ENCODE data around the gene PIM3.

The PIM3 gene

DNA sequence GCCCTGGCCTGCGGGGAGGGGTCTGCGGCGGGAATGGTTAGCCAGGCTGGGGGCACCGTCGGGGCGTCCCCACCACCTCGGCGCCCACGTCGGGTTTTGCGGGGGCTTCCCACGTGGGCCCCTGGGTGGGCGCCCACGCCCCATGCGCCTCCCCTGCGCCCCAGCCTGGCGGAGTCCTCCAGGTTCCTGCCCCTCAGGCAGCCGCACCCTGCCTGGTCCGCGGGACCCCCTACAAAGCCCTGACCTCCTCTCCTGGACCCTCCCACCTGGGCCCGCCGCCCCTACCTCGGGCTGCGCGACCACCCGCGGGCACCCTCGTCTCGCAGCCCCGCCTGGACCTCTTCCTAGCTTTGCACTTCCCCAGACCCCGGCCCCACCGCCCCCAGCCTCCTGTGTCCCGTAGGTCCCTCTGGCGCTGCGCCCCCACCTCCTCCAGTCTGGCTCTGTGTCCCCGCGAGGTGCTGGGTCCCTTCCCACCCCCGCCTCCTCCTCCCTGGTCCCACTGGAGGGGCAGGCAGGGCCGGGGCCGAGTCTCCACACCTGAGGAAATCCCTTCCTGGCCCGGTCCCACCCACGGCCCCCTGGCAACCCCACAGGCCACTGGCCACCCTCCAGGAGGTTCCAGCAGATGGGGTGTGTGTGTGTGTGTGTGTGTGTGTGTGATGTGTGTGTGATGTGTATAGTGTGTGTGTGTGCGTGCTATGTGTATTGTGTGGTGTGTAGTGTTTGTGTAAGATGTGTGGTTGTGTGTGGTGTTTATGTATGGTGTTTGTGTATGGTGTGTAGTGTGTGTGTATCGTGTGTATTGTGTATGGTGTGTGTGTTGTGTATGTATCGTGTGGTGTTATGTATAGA is 11.8 kb downstream of the PIM3 start:
- DNase-seq (ENCODE audit: low read depth): no peak
- TF ChIP-seq, protein P1, sequence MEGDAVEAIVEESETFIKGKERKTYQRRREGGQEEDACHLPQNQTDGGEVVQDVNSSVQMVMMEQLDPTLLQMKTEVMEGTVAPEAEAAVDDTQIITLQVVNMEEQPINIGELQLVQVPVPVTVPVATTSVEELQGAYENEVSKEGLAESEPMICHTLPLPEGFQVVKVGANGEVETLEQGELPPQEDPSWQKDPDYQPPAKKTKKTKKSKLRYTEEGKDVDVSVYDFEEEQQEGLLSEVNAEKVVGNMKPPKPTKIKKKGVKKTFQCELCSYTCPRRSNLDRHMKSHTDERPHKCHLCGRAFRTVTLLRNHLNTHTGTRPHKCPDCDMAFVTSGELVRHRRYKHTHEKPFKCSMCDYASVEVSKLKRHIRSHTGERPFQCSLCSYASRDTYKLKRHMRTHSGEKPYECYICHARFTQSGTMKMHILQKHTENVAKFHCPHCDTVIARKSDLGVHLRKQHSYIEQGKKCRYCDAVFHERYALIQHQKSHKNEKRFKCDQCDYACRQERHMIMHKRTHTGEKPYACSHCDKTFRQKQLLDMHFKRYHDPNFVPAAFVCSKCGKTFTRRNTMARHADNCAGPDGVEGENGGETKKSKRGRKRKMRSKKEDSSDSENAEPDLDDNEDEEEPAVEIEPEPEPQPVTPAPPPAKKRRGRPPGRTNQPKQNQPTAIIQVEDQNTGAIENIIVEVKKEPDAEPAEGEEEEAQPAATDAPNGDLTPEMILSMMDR (conservative IDR thresholded peaks at IDR 0.05; ENCODE audit: low read length): no peak
- no peak overlapping the region for H3K4me3 ChIP-seq (ENCODE audit: low read length)

DNA sequence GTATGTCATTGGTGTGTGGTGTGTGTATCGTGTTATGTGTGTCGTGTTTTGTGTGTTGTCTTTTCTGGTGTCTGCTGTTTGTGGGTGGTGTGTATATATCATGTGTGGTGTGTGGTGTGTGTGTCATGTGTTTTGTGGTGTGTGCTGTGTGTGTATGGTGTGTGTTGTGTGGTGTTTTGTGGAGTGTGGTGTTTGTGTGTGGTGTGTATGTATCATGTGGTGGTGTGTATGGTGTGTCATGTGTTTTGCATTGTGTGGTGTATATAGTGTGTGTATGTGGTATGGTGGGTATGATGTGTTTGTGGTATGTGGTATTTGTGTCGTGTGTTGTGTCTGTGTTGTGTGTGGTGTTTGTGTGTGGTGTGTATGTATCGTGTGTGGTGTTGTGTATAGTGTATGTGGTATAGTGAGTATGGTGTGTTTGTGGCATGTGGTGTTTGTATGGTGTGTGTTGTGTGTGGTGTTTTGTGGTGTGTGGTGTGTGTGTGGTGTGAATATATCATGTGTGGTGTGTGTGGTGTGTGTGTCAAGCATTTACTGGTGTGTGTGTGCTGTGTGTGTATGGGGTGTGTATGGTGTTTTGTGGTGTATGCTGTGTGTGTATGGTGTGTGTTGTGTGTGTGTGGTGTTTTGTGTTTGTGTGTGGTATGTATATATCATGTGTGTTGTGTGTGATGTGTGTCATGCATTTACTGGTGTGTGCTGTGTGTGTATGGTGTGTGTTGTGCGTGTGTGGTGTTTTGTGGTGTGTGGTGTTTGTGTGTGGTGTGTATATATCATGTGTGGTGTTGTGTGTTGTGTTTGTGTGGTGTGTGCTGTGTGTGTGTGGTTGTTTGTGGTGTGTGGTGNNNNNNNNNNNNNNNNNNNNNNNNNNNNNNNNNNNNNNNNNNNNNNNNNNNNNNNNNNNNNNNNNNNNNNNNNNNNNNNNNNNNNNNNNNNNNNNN is 12.7 kb downstream of the PIM3 start:
- TF ChIP-seq, protein P1 (conservative IDR thresholded peaks at IDR 0.05; ENCODE audit: low read length): no peak
- H3K4me3 ChIP-seq (ENCODE audit: low read length): no peak overlapping the region
- DNase-seq (ENCODE audit: low read depth): peak; percentile 23

DNA sequence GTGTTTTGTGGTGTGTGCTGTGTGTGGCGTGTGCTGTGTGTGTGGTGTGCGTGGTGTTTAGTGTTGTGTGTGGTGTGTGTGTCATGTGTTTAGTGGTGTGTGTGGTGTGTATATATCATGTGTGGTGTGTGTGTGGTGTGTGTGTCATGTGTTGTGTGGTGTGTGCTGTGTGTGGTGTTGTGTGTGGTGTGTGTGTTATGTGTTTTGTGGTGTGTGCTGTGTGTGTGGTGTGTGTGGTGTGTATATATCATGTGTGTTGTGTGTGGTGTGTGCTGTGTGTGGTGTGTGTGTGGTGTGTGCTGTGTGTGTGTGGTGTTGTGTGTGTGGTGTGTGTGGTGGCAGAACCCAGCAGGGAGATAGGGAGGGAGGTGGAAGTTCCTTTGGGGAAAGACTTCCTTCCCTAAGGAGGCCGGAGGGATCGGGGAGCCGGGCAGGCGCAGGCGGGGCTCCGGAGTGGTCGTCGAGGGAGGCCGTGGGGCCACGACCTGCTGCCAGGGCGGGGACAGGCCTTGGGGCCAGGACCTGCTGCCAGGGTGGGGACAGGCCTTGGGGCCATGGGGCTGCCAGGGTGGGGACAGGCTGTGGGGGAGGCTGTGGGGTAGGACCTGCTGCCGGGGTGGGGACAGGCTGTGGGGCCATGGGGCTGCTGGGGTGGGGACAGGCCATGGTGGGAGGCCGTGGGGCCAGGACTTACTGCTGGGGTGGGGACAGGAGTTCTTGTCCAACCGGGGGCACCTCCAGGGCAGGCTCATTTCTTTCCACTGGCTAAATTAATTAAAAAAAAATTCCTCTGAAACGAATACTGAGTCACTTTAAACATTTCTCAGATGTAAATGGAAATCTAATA is 15.2 kb downstream of the PIM3 start:
- no peak overlapping the region for H3K4me3 ChIP-seq (ENCODE audit: low read length)
- TF ChIP-seq, protein P1 (conservative IDR thresholded peaks at IDR 0.05; ENCODE audit: low read length): no peak
- DNase-seq (ENCODE audit: low read depth): peak; percentile 24

DNA sequence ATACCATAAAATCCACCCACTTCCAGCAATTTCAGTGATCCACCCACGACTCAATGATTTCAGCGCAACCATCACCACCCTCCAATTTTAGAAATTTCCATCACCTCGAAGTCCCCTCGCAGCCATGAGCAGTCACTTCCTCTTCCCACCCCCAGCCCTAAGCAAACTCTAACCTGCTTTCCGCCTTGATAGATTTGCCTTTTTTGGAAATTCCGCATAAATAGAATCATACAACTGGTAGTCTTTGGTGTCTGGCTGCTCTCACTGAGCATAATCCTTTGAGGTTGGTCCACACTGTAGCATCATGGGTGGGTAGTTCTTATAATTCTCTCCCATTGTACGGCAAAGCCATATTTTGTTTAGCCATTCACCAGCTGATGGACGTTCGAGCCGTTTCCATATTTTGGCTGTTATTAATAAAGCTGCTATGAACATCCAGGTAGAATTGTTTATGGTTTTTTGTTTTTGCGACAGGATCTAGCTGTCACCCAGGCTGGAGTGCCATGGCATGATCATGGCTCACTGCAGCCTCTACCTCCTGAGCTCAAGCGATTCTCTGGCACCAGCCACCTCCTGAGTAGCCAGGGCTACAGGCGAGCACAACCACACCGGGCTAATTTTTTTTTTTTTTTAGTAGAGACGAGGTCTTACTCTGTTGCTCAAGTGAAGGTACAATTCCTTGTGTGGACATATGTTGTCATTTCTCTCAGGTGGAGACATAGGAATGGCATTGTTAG is 16.0 kb downstream of the PIM3 start:
- H3K4me3 ChIP-seq (ENCODE audit: low read length): no peak overlapping the region
- DNase-seq (ENCODE audit: low read depth): no peak

DNA sequence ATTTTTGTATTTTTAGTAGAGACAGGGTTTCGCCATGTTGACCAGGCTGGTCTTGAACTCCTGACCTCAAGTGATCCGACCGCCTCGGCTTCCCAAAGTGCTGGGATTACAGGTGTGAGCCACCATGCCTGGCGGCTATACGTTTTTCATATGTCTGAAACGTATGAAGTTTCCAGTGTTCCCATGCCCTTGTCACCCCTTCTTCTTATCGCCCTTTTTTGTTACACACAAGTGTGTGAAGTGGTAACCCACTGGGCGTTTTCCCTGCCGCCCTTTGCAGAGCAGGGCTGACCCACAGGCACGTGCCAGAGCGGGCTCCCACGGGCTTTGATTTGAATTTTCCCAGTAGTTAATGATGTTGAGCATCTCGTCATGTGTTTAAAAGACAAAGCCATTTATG is 17.0 kb downstream of the PIM3 start:
- TF ChIP-seq, protein P1 (conservative IDR thresholded peaks at IDR 0.05; ENCODE audit: low read length): no peak
- H3K4me3 ChIP-seq (ENCODE audit: low read length): no peak overlapping the region

More for the DNA sequence above, 16.0 kb downstream of the PIM3 start:
- TF ChIP-seq, protein P1 (conservative IDR thresholded peaks at IDR 0.05; ENCODE audit: low read length): no peak

More for the DNA sequence above, 17.0 kb downstream of the PIM3 start:
- no peak for DNase-seq (ENCODE audit: low read depth)

Data from AG10803 (cell line).